Loucy (cell line): Measurements from ENCODE around the gene ATP10A.

Experiments
- CTCF ChIP-seq: fragments of 200-600 bp; sonication (generic); conservative IDR thresholded peaks from 2 replicates; pipeline ENCODE4 v1.5.1; 2014; ENCODE audit warnings: mild to moderate bottlenecking, antibody characterized with exemption, low read length
- EZH2phosphoT487 ChIP-seq: fragments of 200-600 bp; IDR thresholded peaks from 2 replicates; pipeline ENCODE4 v1.6.1; 2018; ENCODE audit warnings: antibody characterized with exemption, mild to moderate bottlenecking, moderate library complexity, borderline replicate concordance

GRCh38 chr15:25741256-25741580 lies 121.9 kb downstream of the ATP10A start:
- no peak for TF ChIP-seq CTCF
- TF ChIP-seq EZH2phosphoT487, result no peak
